ENCODE results near the gene PDGFA.

The PDGFA gene

DNA sequence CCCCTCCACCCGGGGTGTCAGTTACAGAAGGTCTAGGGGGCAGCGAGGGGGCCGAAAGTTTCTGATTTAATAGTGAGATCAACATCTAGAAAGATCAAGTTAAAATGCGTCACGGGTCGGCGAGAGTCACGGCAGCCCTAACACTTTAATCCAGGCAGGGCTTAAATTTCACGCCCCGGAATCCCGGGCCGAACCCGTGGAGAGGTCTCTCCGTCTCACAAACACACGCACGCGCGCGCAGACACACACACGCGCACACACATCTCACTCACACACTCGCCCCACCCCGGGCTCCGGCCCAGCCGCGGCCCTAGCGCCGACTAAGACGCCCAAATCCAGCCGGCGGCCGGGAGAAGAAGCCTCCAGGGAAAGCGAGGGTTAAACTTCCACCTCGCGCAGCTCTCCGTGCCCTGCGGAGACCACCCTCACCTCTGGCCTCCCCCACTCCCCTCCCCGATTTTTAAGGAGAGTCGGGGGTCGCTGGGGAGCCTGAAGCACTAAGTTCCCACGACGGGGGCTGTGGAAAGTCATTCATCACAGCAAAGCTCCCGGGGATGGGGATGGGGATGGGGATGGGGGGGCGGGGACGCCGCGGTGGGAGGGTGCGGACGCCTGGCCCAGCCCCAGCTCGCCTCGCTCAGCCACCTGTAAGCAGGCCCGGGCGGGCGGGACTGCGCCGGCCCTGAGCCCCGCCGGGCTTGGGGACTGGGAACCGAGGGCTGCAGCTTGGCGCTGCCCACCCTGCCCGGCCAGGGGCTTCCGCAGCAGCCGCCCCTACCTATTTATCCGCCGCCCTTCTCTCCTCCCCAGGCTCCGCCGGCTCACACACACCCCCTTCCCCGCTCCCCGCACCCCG is 1.6 kb downstream of the PDGFA start:
- peak; percentile 58 for DNase-seq (ENCODE audit: low read depth, low spot score)

DNA sequence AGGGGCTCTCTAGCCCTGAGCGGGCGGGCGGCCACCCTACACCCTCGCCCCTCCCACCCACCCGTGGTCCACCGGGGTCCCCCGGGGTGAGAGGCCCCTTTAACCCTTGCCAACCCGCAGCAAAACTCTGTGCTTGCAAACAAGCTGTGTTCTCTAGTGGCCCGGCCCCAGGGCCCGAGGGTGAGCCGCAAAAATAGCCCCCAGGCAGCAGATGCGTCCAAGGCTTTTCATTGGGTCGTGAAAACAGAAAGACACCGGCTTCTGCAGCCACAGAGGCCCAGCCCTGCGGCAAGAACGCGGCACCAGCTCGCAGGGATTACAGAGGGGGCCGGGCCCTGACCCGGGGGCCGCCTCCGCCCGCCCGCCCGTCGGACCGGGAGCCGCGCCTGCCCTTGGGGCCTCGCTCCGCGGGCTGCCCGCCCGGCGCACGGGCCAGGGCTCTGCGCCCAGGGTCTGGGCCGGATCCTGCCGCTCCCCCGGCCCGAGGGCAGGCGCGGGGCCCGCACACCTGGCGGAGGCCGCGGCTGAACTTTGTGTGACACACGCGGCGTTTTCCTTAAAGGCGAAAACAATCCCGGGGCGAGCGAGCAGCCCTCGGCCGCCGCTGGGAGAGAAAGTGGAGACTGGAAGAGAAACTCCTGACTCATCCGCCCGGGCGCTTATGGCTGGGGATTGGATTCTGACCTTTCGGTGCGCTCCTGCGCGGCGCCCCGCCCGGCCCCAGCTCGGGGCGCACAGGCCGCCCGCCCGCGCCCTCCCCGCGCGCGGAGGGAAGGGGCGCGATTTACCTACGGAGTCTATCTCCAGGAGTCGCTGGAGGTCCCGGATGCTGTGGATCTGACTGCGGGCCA is 2.8 kb downstream of the PDGFA start:
- peak; percentile 68 for DNase-seq (ENCODE audit: low read depth, low spot score)

DNA sequence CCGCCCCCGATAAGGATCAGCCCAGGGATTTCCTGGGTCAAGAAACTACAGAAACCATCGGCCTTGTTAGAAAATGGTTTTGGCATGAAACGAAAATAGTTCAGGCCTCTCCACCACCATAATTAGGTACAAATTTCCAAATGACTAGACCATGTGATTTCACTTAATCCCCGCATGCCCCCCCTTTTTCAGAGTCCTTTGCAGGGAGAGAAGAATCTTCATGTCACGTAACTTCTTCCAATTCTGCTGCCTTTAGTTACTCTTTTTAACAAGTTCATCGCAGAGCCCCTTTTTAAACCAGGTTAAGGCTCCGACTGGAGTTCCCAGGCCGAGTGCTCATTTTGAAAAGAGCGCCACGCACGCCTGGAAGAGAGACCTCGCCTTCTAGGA is 3.4 kb downstream of the PDGFA start:
- no peak for DNase-seq (ENCODE audit: low read depth, low spot score)

DNA sequence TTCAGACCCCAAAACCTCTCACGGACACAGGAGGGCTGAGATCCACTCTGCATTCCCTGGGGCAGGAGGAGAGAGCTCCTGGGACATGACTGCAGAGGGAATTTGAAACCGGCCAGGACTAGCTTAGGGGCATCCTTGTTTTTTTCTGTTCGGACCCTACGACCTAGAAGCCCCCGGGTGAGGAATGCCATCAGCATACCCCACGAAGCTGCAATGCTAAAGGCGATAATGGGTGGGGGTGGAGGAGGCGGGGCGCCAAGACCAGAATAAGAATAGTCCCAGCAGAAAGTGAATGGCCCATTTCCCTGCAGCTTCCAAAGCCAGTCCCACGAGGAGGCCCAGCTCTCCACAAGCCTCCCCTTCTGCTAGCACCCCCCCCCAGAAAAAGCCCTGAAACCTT is 4.0 kb downstream of the PDGFA start:
- DNase-seq (ENCODE audit: low read depth, low spot score): peak; percentile 95

DNA sequence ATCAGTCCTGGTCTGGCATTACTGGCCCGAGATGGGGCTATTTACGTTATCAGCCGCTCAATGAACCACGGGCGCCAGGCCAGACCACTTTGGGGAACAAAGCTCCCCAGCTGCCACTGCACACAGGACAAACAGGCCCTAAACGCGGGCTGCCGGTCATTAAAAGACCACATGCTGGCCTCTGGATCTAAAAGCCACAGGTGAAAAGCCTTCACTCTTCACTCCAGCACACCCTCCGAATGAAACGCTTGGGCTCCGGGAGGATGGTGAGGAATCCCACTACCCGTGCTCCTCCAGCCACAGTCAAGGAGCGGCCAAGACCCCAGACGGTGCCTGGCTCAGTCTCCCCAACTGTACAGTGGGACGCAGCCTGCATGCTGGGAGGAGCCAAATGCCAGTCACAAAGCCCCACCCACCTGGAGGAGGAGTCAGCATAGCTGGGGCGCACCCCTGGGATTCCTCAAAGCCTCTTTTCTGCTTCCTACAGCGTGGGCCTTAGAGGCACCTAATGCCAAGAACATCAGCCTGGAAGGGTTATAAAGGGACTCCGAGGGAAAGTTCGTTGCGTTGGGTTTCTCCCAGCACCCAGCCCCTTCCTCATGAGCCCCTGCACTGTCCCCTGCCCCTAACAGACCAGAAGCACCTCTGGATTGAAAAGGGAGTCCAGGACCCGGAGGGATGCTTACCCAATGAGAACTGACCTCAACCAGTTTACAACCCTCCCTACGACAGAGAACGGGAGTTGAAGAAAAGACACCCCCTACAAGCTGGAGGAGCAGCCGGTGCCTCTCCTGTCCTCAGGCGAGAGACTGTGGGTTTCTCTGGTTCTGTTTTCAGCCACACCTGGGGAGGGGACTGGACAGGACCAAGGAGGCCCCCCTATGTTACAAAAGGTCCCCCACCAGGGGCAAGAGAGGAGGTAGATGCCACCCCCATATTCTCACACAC is 4.7 kb downstream of the PDGFA start:
- DNase-seq (ENCODE audit: low read depth, low spot score): peak; percentile 66

DNA sequence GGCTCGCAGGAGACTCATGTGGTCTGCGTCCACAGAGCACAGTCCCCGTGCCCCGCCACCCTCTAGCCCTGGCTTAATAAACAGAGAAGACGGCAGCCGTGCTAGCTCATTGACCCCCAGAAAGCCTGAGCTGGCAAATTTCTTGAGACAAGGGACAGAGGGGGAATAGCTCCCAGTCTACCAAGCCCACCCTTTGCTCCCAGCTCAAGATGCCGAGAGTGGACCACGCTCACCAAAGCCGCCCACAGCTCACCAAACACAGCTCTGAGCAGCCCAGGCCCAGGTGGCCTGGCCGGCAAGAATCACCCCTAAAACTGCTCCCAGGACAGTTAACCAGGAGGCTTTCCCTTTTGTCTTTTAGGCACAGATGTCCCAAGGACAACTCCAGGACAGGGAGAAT is 5.4 kb downstream of the PDGFA start:
- DNase-seq (ENCODE audit: low read depth, low spot score): no peak

DNA sequence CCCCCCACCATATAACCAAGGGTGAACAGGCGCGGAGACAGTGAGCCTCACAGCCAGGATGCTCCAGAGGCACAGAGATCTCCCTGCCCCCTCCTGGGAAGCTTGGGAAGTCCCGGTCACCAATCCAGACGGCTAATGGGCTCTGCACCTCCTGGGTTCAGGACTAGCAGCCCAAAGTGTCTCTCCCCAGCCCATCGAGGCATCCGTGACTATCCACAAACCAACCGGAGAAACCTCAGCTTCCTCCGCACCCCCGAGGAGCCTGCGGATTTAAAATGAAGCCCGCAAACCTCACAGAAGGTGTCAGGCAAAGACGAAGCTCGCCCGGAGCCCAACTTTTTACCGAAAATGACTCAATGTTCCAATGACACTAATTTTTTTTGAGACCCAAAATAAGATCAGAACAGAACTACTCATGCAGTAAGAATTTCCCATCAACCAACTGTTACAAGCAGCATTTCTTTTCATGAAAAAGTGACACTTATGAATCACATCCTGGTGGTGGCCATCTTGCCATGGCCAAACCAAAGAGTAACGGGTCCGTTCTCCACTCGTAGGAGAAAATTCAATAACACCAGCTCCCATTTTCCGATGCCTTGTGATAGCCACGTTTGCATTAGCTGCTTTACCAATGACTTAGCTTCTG is 6.0 kb downstream of the PDGFA start:
- DNase-seq (ENCODE audit: low read depth, low spot score): no peak

DNA sequence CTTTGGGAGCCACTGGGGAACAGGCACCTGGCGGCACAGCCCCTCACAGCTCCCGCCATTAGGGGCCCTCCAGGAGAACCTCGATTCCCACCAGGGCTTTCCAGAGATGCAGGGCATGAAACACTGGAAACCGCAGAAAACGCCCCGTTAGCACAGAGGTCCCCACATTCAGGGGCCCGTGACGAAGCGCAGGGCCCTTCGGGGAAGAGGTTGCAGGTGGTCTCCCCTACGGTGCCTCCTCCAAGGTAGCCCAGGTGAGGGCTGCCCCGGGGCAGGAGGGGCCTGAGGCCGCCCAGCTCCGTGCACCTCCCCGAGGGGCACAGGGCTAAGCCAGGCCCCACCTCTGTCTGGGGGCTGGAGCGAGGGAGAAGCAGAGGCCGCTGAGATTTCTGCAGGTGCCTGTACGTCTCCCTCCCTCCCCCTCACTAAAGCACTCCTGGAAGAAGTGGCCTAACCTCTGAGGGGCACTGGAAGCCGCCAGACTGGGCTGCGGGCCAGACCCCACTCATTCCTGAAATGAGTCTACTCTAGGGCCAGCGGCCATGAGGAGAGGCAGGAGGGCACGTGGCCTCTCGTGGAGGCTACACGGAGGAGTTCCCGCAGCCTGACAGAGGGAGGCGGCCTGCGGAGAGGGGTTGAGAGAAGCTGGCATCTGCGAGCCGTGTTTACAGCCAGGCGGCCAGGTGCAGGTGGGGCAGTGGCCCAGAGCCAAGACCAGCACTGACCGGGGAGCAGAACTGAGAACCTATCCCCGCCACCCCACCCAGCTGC is 6.9 kb downstream of the PDGFA start:
- DNase-seq (ENCODE audit: low read depth, low spot score): no peak

DNA sequence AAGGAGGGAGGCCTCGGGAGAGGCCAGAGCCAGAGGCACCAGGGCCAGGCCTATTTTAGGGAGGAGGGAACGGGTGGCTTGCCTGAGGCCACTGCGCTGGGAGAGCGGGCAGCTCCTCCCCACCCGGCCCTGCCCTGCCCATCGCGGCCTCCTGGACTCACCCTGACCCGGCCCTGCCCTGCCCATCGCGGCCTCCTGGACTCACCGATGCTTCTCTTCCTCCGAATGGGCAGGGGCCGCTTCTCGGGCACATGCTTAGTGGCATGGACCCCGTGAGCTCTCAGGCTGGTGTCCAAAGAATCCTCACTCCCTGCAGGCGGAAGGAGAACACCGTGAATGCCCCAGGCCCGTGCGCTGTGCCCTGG is 7.5 kb downstream of the PDGFA start:
- no peak for DNase-seq (ENCODE audit: low read depth, low spot score)

DNA sequence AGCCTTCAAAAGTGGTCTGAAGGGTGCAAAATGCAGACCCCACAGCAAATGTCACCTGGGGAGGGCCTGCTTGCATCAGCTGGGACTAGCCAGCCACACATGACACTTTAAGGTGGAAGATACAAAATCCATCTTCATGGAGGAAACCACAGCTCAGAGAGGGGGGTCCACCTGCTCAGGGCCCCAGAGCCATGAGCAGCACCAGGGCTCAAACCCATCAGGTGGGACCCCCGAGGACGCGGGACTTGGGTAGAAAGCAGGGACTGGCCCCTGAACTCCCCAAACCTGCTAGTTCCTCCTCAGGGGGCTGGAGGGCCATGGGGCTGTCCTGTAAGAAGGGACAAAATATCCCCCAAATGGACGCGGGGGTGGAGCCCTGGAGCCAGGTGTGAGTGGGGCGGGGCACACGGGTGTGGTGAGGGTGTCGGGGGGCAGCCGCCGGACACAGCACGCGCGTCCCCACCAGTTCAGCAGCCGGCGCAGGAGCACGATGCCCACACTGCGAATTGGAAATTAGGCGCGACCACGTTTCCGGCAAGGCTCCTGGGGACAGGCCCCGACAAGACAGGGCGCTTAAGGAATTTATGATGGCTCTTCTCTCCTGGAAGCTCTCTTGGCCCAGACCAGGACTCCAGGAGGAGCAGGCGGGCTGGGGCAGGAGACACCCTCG is 8.0 kb downstream of the PDGFA start:
- no peak for DNase-seq (ENCODE audit: low read depth, low spot score)

DNA sequence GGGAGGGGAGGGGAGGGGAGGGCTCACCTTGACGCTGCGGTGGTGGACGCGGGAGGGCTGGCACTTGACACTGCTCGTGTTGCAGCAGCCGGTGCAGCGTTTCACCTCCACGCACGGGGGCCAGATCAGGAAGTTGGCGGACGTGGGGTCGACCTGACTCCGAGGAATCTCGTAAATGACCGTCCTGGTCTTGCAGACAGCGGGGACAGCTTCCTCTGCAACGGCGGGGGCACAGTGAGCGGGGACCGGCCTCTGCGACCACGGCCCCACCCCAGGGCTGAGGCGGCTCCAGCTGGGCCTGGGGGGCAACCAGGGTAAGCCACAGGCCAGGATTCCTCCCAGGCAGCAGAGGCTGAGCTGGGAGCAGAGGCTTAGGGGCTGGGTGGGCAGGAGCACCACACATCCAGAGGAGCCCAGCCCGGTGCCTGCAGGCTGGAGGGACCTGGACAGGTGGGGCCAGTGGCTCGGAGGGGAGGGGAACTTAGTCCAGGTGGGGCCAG is 8.8 kb downstream of the PDGFA start:
- DNase-seq (ENCODE audit: low read depth, low spot score): no peak

DNA sequence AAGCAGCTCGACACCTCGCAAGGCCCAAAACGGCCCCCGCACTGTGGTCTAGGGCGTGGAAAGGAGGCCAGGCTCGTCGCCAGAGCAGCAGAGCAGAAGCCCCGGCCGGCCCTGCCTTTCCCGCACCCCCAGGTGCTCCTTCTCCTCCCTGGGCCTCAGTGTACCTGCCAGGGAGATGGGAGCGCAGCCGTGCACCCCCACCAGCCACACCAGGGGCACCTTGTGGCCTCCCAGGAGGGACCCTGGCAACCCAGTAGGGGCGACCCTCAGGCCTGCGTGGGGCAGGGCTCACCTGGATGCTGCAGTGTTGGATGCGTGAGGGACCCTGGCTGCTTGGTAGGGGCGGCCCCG is 9.5 kb downstream of the PDGFA start:
- DNase-seq (ENCODE audit: low read depth, low spot score): no peak

DNA sequence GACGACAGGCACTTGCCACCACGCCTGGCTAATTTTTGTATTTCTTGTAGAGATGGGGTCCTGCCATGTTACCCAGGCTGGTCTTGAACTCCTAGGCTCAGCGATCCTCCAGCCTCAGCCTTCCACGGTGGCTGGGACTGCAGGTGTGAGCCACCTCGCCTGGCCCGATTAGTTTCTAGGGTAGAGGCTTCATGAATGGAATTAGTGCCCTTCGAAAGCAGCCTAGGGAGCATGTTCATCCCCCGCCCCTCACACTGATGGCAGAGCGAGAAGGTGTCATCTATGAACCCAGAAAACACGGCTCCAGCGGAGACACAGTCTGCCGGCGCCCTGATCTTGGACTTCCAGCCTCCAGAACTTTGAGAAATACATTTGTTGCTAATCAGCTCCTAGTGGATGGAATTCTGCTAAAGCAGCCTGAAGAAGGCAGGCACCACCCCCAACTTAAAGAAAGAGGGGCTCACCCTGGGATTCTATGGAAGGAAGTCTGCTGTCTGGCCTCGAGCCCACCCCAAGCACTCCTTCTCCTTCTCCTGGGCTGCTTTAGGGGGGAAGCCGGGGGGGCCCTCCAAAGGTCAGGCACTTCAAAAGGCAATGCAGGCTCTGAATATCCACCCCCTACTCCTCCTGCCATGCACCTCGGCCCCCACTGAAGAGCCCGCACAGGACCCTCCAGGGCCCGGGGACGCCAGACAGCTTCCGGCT is 10.1 kb downstream of the PDGFA start:
- DNase-seq (ENCODE audit: low read depth, low spot score): no peak

DNA sequence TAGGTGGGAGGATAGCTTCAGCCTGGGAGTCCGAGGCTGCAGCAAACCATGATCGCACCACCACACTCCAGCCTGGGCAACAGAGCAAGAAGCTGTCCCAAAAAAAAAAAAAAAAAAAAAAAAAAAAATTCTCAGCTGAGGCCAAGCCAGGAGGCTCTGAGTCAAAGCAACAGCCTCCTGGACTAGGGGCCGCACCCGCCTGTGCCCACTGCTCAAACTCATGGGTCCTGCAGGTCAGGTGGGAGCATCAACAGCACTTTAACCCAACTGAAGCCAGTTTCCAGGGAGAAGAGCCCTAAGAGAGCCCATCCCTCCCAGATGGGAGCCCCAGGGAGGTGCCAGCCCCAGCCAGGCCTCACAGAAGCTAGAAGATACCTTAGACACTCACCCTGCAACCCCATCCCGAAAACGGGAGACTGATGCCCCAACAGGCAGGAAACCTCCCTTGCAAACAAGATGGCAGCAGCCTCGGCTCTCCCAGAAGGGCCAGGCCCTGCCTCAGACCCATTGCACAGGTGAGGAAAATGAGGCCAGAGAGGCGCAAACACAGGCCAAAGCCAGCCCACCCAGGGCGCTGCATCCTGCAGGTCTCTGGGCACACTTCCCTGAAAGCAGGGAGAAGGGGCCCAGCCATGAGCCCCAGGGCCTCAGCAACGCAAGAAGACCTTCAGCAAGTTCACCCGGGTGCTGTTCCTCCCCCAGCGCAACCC is 11.0 kb downstream of the PDGFA start:
- no peak for DNase-seq (ENCODE audit: low read depth, low spot score)

DNA sequence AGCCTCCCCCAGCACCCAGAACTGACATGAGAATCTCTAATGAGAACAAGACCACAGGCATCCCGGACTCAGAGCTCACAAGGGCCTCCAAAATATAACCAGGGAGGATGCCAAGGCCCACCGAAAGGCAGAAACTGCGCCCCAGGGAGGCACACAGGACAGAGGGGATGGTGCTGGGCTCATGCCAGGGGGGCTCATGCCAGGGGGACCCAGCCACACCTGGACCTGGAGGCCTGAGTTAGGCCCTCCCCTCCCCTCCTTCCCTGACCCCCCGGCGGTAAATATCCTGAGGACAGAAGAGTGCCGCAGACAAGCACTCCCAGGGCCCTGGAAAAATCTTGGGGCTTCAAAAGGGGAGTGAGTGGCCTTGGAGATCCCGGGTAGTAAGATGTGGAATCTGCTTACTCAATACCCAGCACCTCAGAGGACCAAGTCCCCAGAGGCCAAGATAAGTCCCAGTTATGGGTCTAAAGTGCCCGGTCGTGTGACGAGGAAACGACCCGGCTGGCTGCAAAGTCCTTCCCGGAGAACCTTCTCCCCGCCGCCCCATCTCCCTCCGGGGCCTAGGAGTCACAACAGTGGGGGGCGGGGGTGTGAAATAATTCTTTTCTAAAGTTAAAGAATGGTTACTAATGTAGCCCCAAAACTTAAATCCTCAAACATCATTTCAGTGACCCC is 11.9 kb downstream of the PDGFA start:
- DNase-seq (ENCODE audit: low read depth, low spot score): no peak

DNA sequence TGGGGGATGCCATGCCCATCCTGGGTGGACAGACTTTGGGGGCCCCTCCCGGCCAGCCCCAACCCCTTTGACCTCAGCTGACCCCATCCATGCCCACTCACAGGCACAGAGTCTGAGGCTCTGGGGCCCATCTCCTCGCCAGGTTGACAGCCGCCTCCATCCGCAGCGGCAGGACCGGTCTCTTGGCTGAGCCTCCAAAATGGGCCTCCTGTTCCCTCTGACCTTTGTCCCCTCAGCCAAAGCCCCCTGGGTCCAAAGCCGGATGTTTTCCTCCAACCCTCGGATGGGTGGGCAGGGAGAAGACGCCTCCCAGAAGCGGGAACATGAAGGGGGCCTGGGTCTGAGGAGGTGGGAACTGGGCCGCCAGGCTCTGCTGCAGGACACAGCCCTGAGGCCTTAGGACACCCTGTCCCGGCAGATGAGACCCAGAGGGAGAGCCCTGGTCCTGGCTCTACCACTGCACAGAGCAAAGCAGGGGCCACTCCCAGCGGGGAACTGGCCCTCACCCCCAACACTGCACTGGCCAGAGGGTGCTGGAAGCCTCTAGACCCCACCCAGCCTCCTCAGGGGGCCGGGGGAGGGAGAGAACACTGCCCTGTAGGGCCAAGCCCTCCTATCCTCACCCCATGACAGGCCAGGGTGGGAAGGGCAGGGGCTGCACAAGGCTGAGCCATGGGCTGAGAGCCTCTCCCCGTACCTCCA is 12.6 kb downstream of the PDGFA start:
- no peak for DNase-seq (ENCODE audit: low read depth, low spot score)

DNA sequence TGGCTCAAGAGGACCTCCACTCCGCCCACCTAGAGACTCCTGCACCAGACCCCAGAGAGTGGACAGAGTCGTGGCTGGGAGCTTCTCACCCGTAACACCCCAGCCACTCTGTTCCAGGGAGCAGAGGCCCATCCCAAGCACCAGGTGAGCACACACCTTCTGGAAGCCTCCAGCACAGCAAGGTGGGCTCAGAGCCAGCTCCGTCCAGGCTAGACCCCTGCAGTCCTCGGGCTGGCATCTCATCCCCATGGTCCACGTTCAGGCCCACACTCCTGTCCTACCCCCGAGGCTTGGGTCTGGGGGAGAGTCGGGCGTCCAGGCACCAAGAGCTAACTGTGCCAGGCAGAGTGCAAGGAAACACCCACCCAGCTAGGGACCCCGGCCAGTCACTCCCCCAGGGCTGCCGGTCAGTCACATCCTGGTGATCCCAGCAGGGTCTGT is 13.2 kb downstream of the PDGFA start:
- no peak for DNase-seq (ENCODE audit: low read depth, low spot score)

Measured in ELF-1 (cell line).